Stimulated activated CD4-positive, alpha-beta T cell treated with anti-CD3 and anti-CD28 coated beads, Interleukin-12 subunit alpha, Interleukin-12 subunit beta, amount 100 ng/mL, for 4 hours (primary cell): Measurements from ENCODE around the gene HCK.

Experiments
- DNase-seq: peaks from one replicate; pipeline ENCODE4 v3.0.0-alpha.2; 2020

The HCK gene

GRCh38 chr20:32063695-32064094 lies 11.7 kb downstream of the HCK start:
- DNase-seq = no peak

GRCh38 chr20:32064667-32065066 lies 12.6 kb downstream of the HCK start:
- DNase-seq = no peak

GRCh38 chr20:32067234-32067821 lies 15.3 kb downstream of the HCK start:
- no peak for DNase-seq

- DNase-seq = no peak
Observed at GRCh38 chr20:32068174-32068573, 16.1 kb downstream of the HCK start.

GRCh38 chr20:32069711-32070110 lies 17.7 kb downstream of the HCK start:
- DNase-seq = no peak

- no peak for DNase-seq
Observed at GRCh38 chr20:32070282-32070681, 18.2 kb downstream of the HCK start.

- no peak for DNase-seq
Observed at GRCh38 chr20:32070690-32071213, 18.7 kb downstream of the HCK start.

- DNase-seq = no peak
Observed at GRCh38 chr20:32071395-32072167, 19.5 kb downstream of the HCK start.

GRCh38 chr20:32072168-32072750 lies 20.2 kb downstream of the HCK start:
- DNase-seq = no peak

- no peak for DNase-seq
Observed at GRCh38 chr20:32075534-32075933, 23.5 kb downstream of the HCK start.

GRCh38 chr20:32077190-32077589 lies 25.1 kb downstream of the HCK start:
- DNase-seq = no peak

GRCh38 chr20:32078322-32078721 lies 26.3 kb downstream of the HCK start:
- DNase-seq = no peak

- no peak for DNase-seq
Observed at GRCh38 chr20:32078791-32079190, 26.7 kb downstream of the HCK start.

GRCh38 chr20:32079655-32080109 lies 27.6 kb downstream of the HCK start:
- no peak for DNase-seq

GRCh38 chr20:32080783-32081182 lies 28.7 kb downstream of the HCK start:
- DNase-seq = no peak

GRCh38 chr20:32083469-32083868 lies 31.4 kb downstream of the HCK start:
- no peak for DNase-seq

GRCh38 chr20:32087070-32087469 lies 35.0 kb downstream of the HCK start:
- DNase-seq = no peak

GRCh38 chr20:32088759-32089158 lies 36.7 kb downstream of the HCK start:
- DNase-seq = no peak

- DNase-seq = no peak
Observed at GRCh38 chr20:32089637-32090362, 37.8 kb downstream of the HCK start.

GRCh38 chr20:32091888-32092346 lies 39.9 kb downstream of the HCK start:
- peak; percentile 73 for DNase-seq

- no peak for DNase-seq
Observed at GRCh38 chr20:32098786-32099185, 46.7 kb downstream of the HCK start.

GRCh38 chr20:32108814-32109391 lies 56.9 kb downstream of the HCK start:
- DNase-seq = no peak
